ENCODE data around the gene PLPPR1. TPM values are rescaled to one million over a fixed set of nuclear protein-coding genes. Genes with fewer than 3 reads are reported as not detected.

PLPPR1 gene
- total and polyA plus RNA-seq, 8 donors, result 0.30 to 3.1 (median 0.55) TPM; not detected in 1

GRCh38 chr9:101312661-101313060 is 284.1 kb downstream of the PLPPR1 start:
- H3K36me3 ChIP-seq, result no peaks in the 10 kb centered on the region
- ATAC-seq (no peak), FAIRE-seq (no peak), DNase-seq (no peak)
- peaks cover 0 to 6% (median 0%) of the 10 kb centered on the region in 3 donors for H3K4me1 ChIP-seq
- H3K27me3 ChIP-seq, result no peaks in the 10 kb centered on the region
- intact Hi-C loops (cut with DNase I), result loop anchor here in 2 of 3 donors (10.0 kb wide), 2 partner anchors 72 to 708 kb away; partner anchors contain the start of gene BAAT (in 1 of the 2)
- no peaks in the 10 kb centered on the region for H3K9me3 ChIP-seq
- H3K27ac ChIP-seq, result no peak overlapping the region
- H3K4me3 ChIP-seq, result no peak overlapping the region
- 82 to 87% methylated on average over 8 of the region's 8 CpGs for WGBS, 2 donors
- TF ChIP-seq CTCF (IDR thresholded peaks at IDR 0.05), result no peak

GRCh38 chr9:101315112-101315450 is 286.6 kb downstream of the PLPPR1 start:
- DNase-seq (no peak), ATAC-seq (peak in 2 of 4 donors; percentile 31 to 47), FAIRE-seq (no peak)
- no peaks in the 10 kb centered on the region for H3K9me3 ChIP-seq
- H3K27me3 ChIP-seq, result no peaks in the 10 kb centered on the region
- WGBS, 2 donors, result 39 to 40% methylated on average over 2 of the region's 2 CpGs
- no peaks in the 10 kb centered on the region for H3K36me3 ChIP-seq
- peaks cover 0 to 6% (median 0%) of the 10 kb centered on the region in 3 donors for H3K4me1 ChIP-seq
- no peak overlapping the region for H3K4me3 ChIP-seq
- H3K27ac ChIP-seq, result no peak overlapping the region
- intact Hi-C loops (cut with DNase I), result loop anchor here in 2 of 3 donors (10.0 kb wide), 2 partner anchors 70 to 710 kb away; partner anchors contain the start of gene BAAT (in 1 of the 2)
- TF ChIP-seq CTCF (IDR thresholded peaks at IDR 0.05), result no peak

GRCh38 chr9:101317735-101318134 is 289.2 kb downstream of the PLPPR1 start:
- H3K27ac ChIP-seq, result no peak overlapping the region
- H3K4me1 ChIP-seq, result peaks cover 0 to 6% (median 0%) of the 10 kb centered on the region in 3 donors
- no peak overlapping the region for H3K4me3 ChIP-seq
- FAIRE-seq (no peak), DNase-seq (no peak), ATAC-seq (no peak)
- no peaks in the 10 kb centered on the region for H3K27me3 ChIP-seq
- intact Hi-C loops (cut with DNase I), result loop anchor here in 2 of 3 donors (10.0 kb wide), 2 partner anchors 67 to 713 kb away; partner anchors contain the start of gene BAAT (in 1 of the 2)
- H3K9me3 ChIP-seq, result no peaks in the 10 kb centered on the region
- TF ChIP-seq CTCF (IDR thresholded peaks at IDR 0.05), result no peak
- H3K36me3 ChIP-seq, result no peaks in the 10 kb centered on the region

GRCh38 chr9:101323129-101323528 is 294.6 kb downstream of the PLPPR1 start:
- Histone ChIP-seq H3K36me3 (no peaks in the 10 kb centered on the region), H3K27ac (no peak overlapping the region), H3K9me3 (no peaks in the 10 kb centered on the region), H3K27me3 (no peaks in the 10 kb centered on the region), H3K4me1 (peaks cover 10 to 30% (median 28%) of the 10 kb centered on the region in 3 donors), H3K4me3 (no peak overlapping the region)
- no peak for TF ChIP-seq CTCF (IDR thresholded peaks at IDR 0.05)
- no peak for FAIRE-seq
- whole genome bisulfite sequencing, 2 donors, result 70 to 72% methylated on average over 3 of the region's 3 CpGs
- DNase-seq, result no peak
- intact Hi-C loops (cut with DNase I), result no loop called here
- ATAC-seq, result no peak

GRCh38 chr9:101324245-101324804 is 295.8 kb downstream of the PLPPR1 start:
- peaks cover 10 to 30% (median 28%) of the 10 kb centered on the region in 3 donors for H3K4me1 ChIP-seq
- intact Hi-C loops (cut with DNase I), result no loop called here
- peak in 3 of 4 donors; percentile 4 to 52 (median 23) for ATAC-seq
- H3K9me3 ChIP-seq, result no peaks in the 10 kb centered on the region
- no peaks in the 10 kb centered on the region for H3K27me3 ChIP-seq
- H3K36me3 ChIP-seq, result no peaks in the 10 kb centered on the region
- 17 to 20% methylated on average over 3 of the region's 3 CpGs for WGBS, 2 donors
- DNase-seq, result no peak
- TF ChIP-seq CTCF (IDR thresholded peaks at IDR 0.05), result no peak
- no peak for FAIRE-seq
- H3K27ac ChIP-seq, result peak overlapping the region in 2 of 4 donors; percentile 79 to 84
- H3K4me3 ChIP-seq, result no peak overlapping the region

Data from pancreas (tissue), 10 donors.